Erythroblast (primary cell): ENCODE data around the gene CD8B2.
A peak's percentile ranks its signal among the peaks of the same experiment; 100 is the strongest.
"Not testable (repeated sequence)": the region's sequence is repeated elsewhere in the genome, so short reads cannot be mapped to it uniquely, and the experiment has no call there.

Source experiments
- DNase-seq, 2 experiments: peaks; one replicate each; lab custom pipeline; 2025; lab: John Stamatoyannopoulos, UW
- GATA1 ChIP-seq: IDR thresholded peaks from 2 replicates; pipeline ENCODE4 v1.6.1; 2011; ENCODE audit warnings: low read depth, mild to moderate bottlenecking, control low read depth, low read length, moderate library complexity
- POLR2A ChIP-seq: IDR thresholded peaks from 2 replicates; pipeline ENCODE4 v1.6.1; 2011; ENCODE audit warnings: mild to moderate bottlenecking, low read length

The CD8B2 gene

GRCh38 chr2:106537791-106538191, 50.6 kb downstream of the CD8B2 start:
- DNase-seq: no peak
- TF ChIP-seq POLR2A (no peak), GATA1 (no peak)

GRCh38 chr2:106540886-106541285, 53.7 kb downstream of the CD8B2 start:
- no peak for DNase-seq
- TF ChIP-seq POLR2A (no peak), GATA1 (no peak)

GRCh38 chr2:106541333-106541732, 54.2 kb downstream of the CD8B2 start:
- DNase-seq: no peak
- no peak for TF ChIP-seq POLR2A
- no peak for TF ChIP-seq GATA1

GRCh38 chr2:106542746-106543359, 55.7 kb downstream of the CD8B2 start:
- DNase-seq: peak; percentile 51 to 72
- no peak for TF ChIP-seq GATA1
- TF ChIP-seq POLR2A: no peak

- DNase-seq: no peak
- TF ChIP-seq GATA1 (no peak), POLR2A (no peak)
These were observed 57.8 kb downstream of the CD8B2 start for GRCh38 chr2:106545007-106545406.

GRCh38 chr2:106546391-106546990, 59.3 kb downstream of the CD8B2 start:
- no peak for DNase-seq
- no peak for TF ChIP-seq POLR2A
- TF ChIP-seq GATA1: no peak

- no peak for DNase-seq
- TF ChIP-seq POLR2A (no peak), GATA1 (no peak)
These were observed 60.2 kb downstream of the CD8B2 start for GRCh38 chr2:106547164-106547903.

- TF ChIP-seq GATA1: no peak
- no peak for TF ChIP-seq POLR2A
- DNase-seq: no peak
These were observed 64.4 kb downstream of the CD8B2 start for GRCh38 chr2:106551417-106552130.

- DNase-seq: no peak
- no peak for TF ChIP-seq GATA1
- no peak for TF ChIP-seq POLR2A
These were observed 65.8 kb downstream of the CD8B2 start for GRCh38 chr2:106552921-106553320.

GRCh38 chr2:106553321-106553720, 66.2 kb downstream of the CD8B2 start:
- TF ChIP-seq GATA1 (no peak), POLR2A (no peak)

GRCh38 chr2:106554411-106554810, 67.2 kb downstream of the CD8B2 start:
- TF ChIP-seq POLR2A: no peak
- no peak for TF ChIP-seq GATA1
- no peak for DNase-seq

More at GRCh38 chr2:106553321-106553720, 66.2 kb downstream of the CD8B2 start:
- no peak for DNase-seq

GRCh38 chr2:106555053-106555452, 67.9 kb downstream of the CD8B2 start:
- TF ChIP-seq POLR2A (no peak), GATA1 (no peak)
- DNase-seq: no peak

- not testable (repeated sequence) for DNase-seq
These were observed 72.6 kb downstream of the CD8B2 start for GRCh38 chr2:106559786-106560185.

- no peak for DNase-seq
These were observed 73.6 kb downstream of the CD8B2 start for GRCh38 chr2:106560773-106561172.

More at GRCh38 chr2:106560773-106561172, 73.6 kb downstream of the CD8B2 start:
- TF ChIP-seq POLR2A (no peak), GATA1 (no peak)
